Coronary artery (tissue), 2 donors: Measurements from ENCODE around the gene KIF5C.

Source experiments
- DNase-seq: peaks from one replicate; pipeline ENCODE4 v3.0.0-alpha.2; 2017; ENCODE audit warnings: low spot score
- H3K27ac ChIP-seq, 2 donors: fragments of 200-600 bp; sonication (generic); one replicate each; pipeline ENCODE4 v1.5.1; 2016 to 2019
- H3K4me3 ChIP-seq: fragments of 200-600 bp; sonication (generic); 2 replicates; pipeline ENCODE4 v1.5.1; 2016; ENCODE audit warnings: mild to moderate bottlenecking, moderate library complexity
- TF ChIP-seq, protein P1 (sequence below): fragments of 200-600 bp; sonication (generic); IDR thresholded peaks from one replicate; pipeline ENCODE4 v1.5.1; 2019; ENCODE audit warnings: antibody characterized with exemption

Gene KIF5C

DNA sequence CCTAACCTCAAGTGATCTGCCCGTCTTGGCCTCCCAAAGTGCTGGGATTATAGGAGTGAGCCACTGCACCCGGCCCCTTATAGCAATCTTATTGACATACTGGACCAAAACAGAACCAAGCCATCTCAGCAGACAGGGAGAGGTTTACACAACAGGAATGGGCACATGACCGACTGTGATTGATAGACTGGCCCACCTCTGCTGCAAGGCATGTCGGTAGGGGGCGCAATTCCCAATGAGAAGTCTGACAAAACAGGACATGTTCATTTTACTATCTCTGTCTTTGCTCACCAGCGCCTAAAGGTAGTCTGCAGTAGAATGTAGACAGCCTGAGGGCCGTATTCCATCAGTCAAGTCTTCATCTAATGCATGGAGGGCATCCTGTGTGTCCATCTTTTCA lies 165.4 kb downstream of the KIF5C start:
- no peak overlapping the region for H3K27ac ChIP-seq
- TF ChIP-seq, protein P1, sequence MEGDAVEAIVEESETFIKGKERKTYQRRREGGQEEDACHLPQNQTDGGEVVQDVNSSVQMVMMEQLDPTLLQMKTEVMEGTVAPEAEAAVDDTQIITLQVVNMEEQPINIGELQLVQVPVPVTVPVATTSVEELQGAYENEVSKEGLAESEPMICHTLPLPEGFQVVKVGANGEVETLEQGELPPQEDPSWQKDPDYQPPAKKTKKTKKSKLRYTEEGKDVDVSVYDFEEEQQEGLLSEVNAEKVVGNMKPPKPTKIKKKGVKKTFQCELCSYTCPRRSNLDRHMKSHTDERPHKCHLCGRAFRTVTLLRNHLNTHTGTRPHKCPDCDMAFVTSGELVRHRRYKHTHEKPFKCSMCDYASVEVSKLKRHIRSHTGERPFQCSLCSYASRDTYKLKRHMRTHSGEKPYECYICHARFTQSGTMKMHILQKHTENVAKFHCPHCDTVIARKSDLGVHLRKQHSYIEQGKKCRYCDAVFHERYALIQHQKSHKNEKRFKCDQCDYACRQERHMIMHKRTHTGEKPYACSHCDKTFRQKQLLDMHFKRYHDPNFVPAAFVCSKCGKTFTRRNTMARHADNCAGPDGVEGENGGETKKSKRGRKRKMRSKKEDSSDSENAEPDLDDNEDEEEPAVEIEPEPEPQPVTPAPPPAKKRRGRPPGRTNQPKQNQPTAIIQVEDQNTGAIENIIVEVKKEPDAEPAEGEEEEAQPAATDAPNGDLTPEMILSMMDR: no peak
- H3K4me3 ChIP-seq: no peak overlapping the region
- no peak for DNase-seq

DNA sequence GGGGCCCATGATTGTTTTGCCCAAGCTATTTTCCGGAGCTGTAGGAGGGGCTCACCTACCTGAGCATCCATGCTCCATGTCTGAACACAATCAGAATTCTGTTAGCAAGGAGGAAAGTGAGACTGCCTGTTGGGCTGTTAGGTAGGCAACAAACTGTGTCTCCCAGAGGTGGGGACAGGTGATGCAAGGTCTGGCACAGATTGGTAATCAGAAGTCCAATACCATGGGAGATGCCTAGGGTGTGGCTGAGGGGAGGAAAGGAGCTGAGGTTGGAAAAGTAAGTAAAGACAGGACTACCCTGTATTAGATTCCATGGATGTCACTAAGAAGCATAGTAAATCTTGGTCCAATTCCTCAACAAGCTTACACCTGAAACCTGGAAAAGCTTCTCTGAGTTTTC lies 166.5 kb downstream of the KIF5C start:
- DNase-seq: no peak
- TF ChIP-seq, protein P1: no peak
- Histone ChIP-seq H3K4me3 (no peak overlapping the region), H3K27ac (no peak overlapping the region)

DNA sequence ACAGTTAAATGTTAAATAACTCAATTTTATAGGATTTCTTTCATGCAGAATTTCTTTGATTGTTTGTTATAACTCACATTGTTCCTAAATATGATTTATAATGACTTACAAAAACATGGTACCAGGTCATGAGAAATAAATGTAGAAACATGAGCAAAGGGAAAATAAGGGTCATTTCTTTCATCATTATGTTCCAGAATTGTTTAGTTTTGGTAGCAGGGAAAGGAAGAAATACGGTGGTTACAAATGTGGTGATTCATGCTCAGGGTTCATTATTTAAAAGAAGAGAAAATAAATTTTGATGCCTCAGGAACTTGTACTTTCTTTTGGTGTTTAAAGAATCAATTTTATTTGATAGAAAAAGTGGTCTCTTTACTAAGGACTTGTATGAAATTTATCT lies 167.9 kb downstream of the KIF5C start:
- Histone ChIP-seq H3K4me3 (no peak overlapping the region), H3K27ac (no peak overlapping the region)
- no peak for DNase-seq
- TF ChIP-seq, protein P1: no peak

DNA sequence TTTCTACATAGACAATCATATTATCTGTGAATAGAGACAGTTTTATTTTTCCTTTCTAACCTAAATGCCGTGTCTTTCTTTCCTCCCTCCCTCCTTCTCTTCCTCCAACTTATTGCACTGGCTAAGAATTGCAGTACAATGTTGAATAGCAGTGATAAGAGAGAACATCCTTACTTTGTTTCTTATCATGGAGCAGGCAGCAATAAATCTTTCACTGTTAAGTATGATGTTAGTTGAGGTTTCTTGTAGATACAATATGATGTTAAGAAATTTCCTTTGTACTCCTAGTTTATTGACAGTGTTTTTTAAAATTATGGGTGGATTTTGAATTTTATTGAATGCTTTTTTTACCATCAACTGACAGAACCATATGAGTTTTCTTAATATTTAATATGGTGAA lies 169.5 kb downstream of the KIF5C start:
- Histone ChIP-seq H3K4me3 (no peak overlapping the region), H3K27ac (no peak overlapping the region)
- TF ChIP-seq, protein P1: no peak
- DNase-seq: no peak

DNA sequence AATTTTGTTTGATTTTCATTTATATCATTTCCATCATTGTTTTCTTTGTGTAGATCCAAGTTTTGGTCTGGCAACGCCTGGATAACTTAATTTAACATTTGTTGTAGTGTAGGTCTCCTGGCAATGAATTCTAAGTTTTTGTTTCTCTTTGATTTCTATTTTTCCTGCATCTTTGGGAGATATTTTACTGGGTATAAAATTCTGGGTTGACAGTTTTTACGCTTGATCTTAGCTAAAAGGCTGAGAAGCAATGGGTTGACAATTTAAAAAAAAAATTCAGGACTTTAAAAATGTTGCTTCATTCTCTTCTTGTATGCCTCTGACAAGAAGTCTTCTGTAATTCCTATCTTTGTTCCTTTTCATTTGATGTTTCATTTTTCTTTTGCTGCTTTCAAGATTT lies 172.1 kb downstream of the KIF5C start:
- Histone ChIP-seq H3K4me3 (no peak overlapping the region), H3K27ac (no peak overlapping the region)
- TF ChIP-seq, protein P1: no peak
- DNase-seq: no peak

DNA sequence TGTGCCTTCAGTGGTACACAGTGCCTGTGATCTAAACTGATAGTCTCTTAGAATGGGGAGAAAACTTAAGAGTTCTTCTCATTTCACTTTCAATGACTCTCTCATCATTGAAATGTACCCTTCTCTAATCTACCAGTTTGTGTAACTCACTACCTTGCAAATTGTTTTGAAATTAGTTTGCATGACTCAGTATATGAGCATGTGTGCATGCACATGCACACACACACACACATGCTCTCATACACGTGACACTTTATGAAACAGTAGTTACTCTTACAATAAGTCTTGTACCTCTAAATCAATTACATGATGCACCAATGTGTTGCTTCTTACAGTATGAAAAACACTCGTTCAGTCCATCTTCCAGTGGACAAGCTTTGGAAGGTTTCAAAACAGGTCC lies 174.1 kb downstream of the KIF5C start:
- Histone ChIP-seq H3K4me3 (no peak overlapping the region), H3K27ac (no peak overlapping the region)
- TF ChIP-seq, protein P1: no peak
- DNase-seq: no peak

DNA sequence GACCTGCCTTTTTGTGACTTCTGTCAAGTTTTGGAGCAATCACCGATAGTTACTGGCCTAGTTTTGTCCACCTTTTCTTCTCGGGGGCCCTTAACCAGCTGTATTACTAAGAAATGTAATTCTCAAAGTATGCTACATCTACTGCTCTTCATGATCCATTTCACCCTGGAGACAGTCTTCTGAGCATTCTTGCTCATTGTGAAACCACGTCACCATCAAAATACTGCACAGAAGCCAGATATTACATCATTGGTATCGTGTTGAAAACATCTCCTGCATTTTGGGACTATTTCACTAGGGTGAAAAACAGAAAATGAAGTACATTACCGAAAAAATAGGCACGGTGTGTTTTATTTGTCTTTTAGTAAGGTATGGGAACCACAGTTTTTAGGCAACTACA lies 175.2 kb downstream of the KIF5C start:
- H3K27ac ChIP-seq: no peak overlapping the region
- no peak overlapping the region for H3K4me3 ChIP-seq
- no peak for DNase-seq
- TF ChIP-seq, protein P1: no peak
